ENCODE measurements around the gene NLGN4Y.

- TF ChIP-seq CTCF (conservative IDR thresholded peaks at IDR 0.05; ENCODE audit: low read depth, low read length) (no peak), EZH2 (IDR thresholded peaks at IDR 0.05; ENCODE audit: low read length, unreplicated experiment) (no peak)
Measured at GRCh38 chrY:14741596-14741995, 217.3 kb downstream of the NLGN4Y start.
